Prostate gland (tissue), 2 donors: ENCODE data around the gene DFFA. TPM values are rescaled to one million over a fixed set of nuclear protein-coding genes. Genes with fewer than 3 reads are reported as not detected.

Experiments
- DNase-seq: peaks from one replicate; pipeline ENCODE4 v3.0.0-alpha.2; 2019; ENCODE audit warnings: low spot score
- H3K27ac ChIP-seq, 2 donors: fragments of 200-600 bp; sonication (generic); 2 replicates each; pipeline ENCODE4 v1.5.1; 2017 to 2019
- H3K27me3 ChIP-seq: fragments of 200-600 bp; sonication (generic); replicated peaks from 2 replicates; pipeline ENCODE4 v1.5.1; 2019; ENCODE audit not compliant: insufficient read depth
- H3K36me3 ChIP-seq, 2 donors: fragments of 200-600 bp; sonication (generic); 1 replicate in 1 of 2; 2 replicates in 1 of 2; pipeline versions ENCODE4 v1.5.1 to v1.8.1; 2017 to 2019
- H3K4me1 ChIP-seq: fragments of 200-600 bp; sonication (generic); replicated peaks from 2 replicates; pipeline ENCODE4 v1.5.1; 2019
- H3K4me3 ChIP-seq, 2 donors: fragments of 200-600 bp; sonication (generic); 2 replicates each; pipeline ENCODE4 v1.5.1; 2017 to 2019
- H3K9me3 ChIP-seq: fragments of 200-600 bp; sonication (generic); 2 replicates; pipeline ENCODE4 v1.5.1; 2017
- CTCF ChIP-seq, 4 experiments: fragments of 200-600 bp in 2 of 4; fragments of 450-650 bp in 2 of 4; sonication (generic) in 2 of 4; IDR thresholded peaks; 1 replicate in 3 of 4; 2 replicates in 1 of 4; pipeline ENCODE4 v1.5.1; 2016 to 2019; ENCODE audit warnings: antibody characterized with exemption in 4 of 4, mild to moderate bottlenecking in 2 of 4, moderate library complexity in 2 of 4
- POLR2A ChIP-seq: fragments of 450-650 bp; IDR thresholded peaks from one replicate; pipeline ENCODE4 v1.6.1; 2016; ENCODE audit warnings: antibody characterized with exemption, mild to moderate bottlenecking
- POLR2AphosphoS5 ChIP-seq: sonication (generic); formaldehyde crosslinking; IDR thresholded peaks from one replicate; pipeline ENCODE4 v1.6.1; 2017; ENCODE audit warnings: antibody characterized with exemption
- WGBS: methylation state at CpG from one replicate; pipeline ENCODE4 v1.1.5; 2018; 5-methylcytosine and 5-hydroxymethylcytosine counted together
- intact Hi-C: fragments of 100-400 bp; cut with DNase I; formaldehyde crosslinking; loops from one replicate; pipeline ENCODE4 v1.14.2; 2022
- total RNA-seq, 2 donors: library from RNA; depleted of rRNA; stranded (reverse); fragments of >200 nt; gene quantifications; one replicate each; pipeline ENCODE4 v1.1.0, GENCODE V29; 2016

Gene DFFA
- total RNA-seq, 2 donors from 2014 or later, result 24.8 to 35.5 TPM

- no peaks in the 10 kb centered on the region for H3K9me3 ChIP-seq
- H3K27me3 ChIP-seq, result no peaks in the 10 kb centered on the region
- H3K27ac ChIP-seq, result no peak overlapping the region
- DNase-seq, result no peak
- no peak for TF ChIP-seq POLR2AphosphoS5
- TF ChIP-seq POLR2A, result no peak
- TF ChIP-seq CTCF (IDR thresholded peaks at IDR 0.05), result no peak
- no peaks in the 10 kb centered on the region for H3K4me1 ChIP-seq
- 54% methylated on average over 7 of the region's 7 CpGs for WGBS
- H3K4me3 ChIP-seq, result no peak overlapping the region
- intact Hi-C loops, result no loop called here
- H3K36me3 ChIP-seq, result no peaks in the 10 kb centered on the region
These were observed 15.7 kb downstream of the DFFA start for GRCh38 chr1:10456661-10457060.

GRCh38 chr1:10456048-10456447 is 16.3 kb downstream of the DFFA start:
- intact Hi-C loops, result no loop called here

GRCh38 chr1:10451287-10451686 is 21.0 kb downstream of the DFFA start:
- no peaks in the 10 kb centered on the region for H3K36me3 ChIP-seq
- H3K27me3 ChIP-seq, result no peaks in the 10 kb centered on the region
- 7% methylated on average over 10 of the region's 10 CpGs for WGBS
- H3K4me3 ChIP-seq, result no peak overlapping the region
- H3K27ac ChIP-seq, result no peak overlapping the region
- no peaks in the 10 kb centered on the region for H3K9me3 ChIP-seq
- intact Hi-C loops, result no loop called here
- no peak for DNase-seq
- H3K4me1 ChIP-seq, result no peaks in the 10 kb centered on the region
- TF ChIP-seq CTCF (IDR thresholded peaks at IDR 0.05) (no peak), POLR2AphosphoS5 (no peak), POLR2A (no peak)

More at GRCh38 chr1:10456048-10456447, 16.3 kb downstream of the DFFA start:
- TF ChIP-seq POLR2A (no peak), POLR2AphosphoS5 (no peak), CTCF (IDR thresholded peaks at IDR 0.05) (no peak)
- H3K9me3 ChIP-seq, result no peaks in the 10 kb centered on the region
- no peaks in the 10 kb centered on the region for H3K4me1 ChIP-seq
- WGBS, result 73% methylated on average over 5 of the region's 5 CpGs
- no peak overlapping the region for H3K4me3 ChIP-seq
- no peaks in the 10 kb centered on the region for H3K27me3 ChIP-seq
- DNase-seq, result no peak
- no peaks in the 10 kb centered on the region for H3K36me3 ChIP-seq
- H3K27ac ChIP-seq, result no peak overlapping the region

GRCh38 chr1:10450836-10451235 is 21.5 kb downstream of the DFFA start:
- no peak for DNase-seq
- TF ChIP-seq POLR2A, result no peak
- no peak for TF ChIP-seq POLR2AphosphoS5
- no peak for TF ChIP-seq CTCF (IDR thresholded peaks at IDR 0.05)
- H3K4me1 ChIP-seq, result no peaks in the 10 kb centered on the region
- H3K4me3 ChIP-seq, result no peak overlapping the region
- H3K27ac ChIP-seq, result no peak overlapping the region
- no peaks in the 10 kb centered on the region for H3K9me3 ChIP-seq
- intact Hi-C loops, result no loop called here
- H3K27me3 ChIP-seq, result no peaks in the 10 kb centered on the region
- H3K36me3 ChIP-seq, result no peaks in the 10 kb centered on the region
- WGBS, result 43% methylated on average over 6 of the region's 6 CpGs

GRCh38 chr1:10450156-10450814 is 22.0 kb downstream of the DFFA start:
- WGBS, result 80% methylated on average over 21 of the region's 21 CpGs
- intact Hi-C loops, result no loop called here
- H3K36me3 ChIP-seq, result no peaks in the 10 kb centered on the region
- no peaks in the 10 kb centered on the region for H3K27me3 ChIP-seq
- H3K4me3 ChIP-seq, result no peak overlapping the region
- no peaks in the 10 kb centered on the region for H3K9me3 ChIP-seq
- H3K27ac ChIP-seq, result no peak overlapping the region
- no peaks in the 10 kb centered on the region for H3K4me1 ChIP-seq
- DNase-seq, result no peak
- no peak for TF ChIP-seq POLR2AphosphoS5
- TF ChIP-seq CTCF (IDR thresholded peaks at IDR 0.05), result no peak
- TF ChIP-seq POLR2A, result no peak
